NCI-H1092 (cell line): ENCODE data around the gene WDR4.
"Not testable (repeated sequence)": the region's sequence is repeated elsewhere in the genome, so short reads cannot be mapped to it uniquely, and the experiment has no call there.

Source experiments
- DNase-seq: peaks from one replicate; lab custom pipeline; 2025; lab: John Stamatoyannopoulos, UW

The WDR4 gene

DNA sequence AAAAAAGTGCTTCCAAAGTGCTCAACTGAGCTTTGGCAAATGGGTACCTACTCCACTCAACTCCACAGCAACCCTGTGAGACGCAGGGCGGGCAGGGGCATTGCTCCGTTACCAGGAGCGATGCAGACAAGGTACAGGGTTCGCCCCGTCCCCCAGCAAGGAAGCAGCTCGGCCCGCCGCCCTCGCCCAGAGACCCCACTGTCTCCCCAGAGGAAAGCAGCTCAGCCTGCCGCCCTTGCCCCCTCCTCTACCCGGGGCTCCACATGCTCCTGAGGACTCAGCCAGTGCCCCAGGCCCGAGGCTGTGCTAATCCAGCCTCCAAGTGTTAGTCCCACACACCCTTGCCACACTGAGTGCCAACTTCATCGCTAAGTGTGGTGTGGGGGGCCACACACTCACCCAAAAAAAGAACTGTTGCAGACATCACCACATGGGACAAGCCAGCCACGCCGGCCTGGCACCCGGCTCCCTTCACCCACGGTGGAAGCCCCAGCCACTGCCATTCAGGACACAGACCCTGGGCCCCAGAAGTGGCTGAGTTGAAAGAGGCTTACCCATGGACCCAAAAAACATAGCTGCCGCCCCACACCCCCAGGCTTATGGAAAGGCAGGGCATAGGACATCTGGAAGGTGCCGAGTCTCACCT, 26.3 kb downstream of the WDR4 start:
- no peak for DNase-seq

DNA sequence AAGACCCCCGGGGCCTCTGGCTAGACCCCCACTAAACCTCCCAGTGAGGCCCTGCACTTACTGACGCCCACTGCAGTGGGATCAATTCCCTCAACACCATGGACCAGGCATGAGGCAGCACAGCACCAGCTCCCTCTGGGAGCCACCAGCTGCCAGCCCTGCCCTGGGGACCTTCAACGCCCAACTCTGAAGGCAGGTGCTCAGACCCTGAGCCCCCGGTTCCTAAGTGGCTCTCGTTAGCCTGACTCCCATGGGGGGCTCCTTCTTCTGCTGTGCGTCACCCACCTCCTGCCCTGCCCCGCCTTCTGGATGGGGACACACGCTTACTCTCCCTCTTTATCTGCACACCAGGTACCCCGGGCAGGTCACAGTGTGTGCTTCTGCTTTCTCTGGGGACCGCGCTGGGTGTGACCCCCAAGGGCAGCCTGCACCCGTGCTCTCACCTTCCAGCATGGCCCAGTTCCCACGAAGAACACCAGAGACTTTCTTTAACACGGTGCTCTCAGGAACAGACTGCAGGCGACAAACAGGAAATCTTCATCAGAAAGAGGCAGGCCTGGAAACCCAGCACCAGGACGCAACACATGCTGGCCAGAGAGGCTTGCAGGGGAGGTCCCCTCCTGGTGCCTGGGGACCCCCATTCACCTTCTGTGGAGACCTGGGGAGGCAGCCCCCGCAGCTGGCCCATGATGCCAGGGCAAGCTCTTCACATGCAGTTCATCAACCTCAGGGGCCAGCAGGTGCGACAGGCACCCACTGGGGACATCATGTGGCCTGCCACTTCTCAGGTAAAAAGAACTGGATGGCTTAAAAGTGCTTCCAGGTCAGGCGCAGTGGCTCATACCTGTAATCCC, 27.3 kb downstream of the WDR4 start:
- DNase-seq = no peak

DNA sequence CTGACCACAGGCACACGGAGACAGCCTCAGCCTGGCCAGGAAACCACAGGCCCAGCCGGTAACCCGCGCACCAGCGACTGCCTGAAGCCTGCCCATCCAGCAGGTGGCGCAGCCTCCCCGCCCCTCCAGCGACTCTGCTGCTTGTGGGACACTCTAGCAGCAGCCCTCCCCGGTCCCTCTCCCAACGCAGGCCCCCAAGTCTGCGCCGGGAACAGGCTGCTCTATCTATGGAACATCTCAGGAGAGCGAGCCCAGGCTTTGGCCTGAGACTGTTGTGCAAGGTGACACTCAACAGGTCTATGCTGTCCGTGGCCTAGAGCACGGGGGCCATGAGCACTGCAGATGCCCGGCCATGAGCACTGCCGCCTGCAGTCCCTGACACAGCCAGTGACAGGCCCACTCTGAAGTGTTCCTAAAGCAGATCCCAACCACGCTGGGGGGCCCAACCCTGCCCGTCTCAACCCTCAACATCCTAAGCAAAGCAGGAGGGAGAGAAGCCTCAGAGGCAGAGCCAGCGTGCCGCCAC, 28.4 kb downstream of the WDR4 start:
- no peak for DNase-seq

DNA sequence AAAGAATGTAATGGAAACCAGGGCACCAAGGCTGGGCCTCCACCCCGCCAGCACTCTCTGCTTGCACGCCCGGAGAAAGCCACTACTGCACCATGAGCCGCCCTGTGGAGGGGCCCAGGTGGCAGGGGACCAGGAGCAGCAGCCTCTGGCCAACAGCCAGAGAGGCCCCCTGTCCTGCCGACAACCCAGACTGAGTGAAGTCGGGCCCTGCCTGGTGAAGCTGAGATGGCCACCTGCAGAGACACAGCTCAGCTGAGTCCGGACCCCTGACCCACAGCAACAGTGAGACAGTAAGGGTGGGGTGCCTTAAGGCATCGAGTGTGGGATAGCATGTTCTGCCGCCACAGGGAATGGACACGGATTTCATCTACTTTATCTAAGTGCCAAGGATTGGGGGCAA, 28.9 kb downstream of the WDR4 start:
- DNase-seq = no peak

DNA sequence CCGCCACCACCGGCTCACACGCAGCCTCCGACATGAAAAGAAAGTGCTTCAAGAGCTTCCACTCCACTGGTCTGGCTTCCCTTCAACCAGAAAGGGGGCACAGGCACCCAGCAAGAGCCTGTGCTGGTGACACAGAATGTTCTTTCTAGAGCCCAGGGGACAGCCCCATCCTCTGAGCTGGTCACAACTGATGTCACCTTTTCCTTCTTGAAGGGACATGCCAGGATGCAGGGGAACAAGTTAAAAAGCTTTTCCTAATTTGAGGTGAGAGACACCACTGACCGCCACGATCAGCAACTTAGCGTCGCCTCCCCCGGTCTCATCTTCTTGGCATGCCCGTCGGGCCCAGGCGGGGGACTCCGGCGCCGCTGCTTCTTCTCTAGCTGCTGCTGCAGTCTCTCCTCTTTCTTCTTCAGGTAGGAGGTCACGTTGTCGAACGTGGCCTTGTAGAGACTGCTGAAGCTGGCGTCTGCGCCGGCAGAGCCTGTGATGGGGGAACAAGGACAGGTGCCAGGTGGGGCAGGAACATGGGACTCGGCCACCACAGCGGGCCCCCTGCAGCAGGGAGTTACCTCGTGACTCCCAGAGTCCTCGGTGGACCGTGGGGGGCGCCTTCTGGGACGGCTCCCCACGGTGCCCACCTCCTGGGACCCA, 29.5 kb downstream of the WDR4 start:
- DNase-seq = no peak

DNA sequence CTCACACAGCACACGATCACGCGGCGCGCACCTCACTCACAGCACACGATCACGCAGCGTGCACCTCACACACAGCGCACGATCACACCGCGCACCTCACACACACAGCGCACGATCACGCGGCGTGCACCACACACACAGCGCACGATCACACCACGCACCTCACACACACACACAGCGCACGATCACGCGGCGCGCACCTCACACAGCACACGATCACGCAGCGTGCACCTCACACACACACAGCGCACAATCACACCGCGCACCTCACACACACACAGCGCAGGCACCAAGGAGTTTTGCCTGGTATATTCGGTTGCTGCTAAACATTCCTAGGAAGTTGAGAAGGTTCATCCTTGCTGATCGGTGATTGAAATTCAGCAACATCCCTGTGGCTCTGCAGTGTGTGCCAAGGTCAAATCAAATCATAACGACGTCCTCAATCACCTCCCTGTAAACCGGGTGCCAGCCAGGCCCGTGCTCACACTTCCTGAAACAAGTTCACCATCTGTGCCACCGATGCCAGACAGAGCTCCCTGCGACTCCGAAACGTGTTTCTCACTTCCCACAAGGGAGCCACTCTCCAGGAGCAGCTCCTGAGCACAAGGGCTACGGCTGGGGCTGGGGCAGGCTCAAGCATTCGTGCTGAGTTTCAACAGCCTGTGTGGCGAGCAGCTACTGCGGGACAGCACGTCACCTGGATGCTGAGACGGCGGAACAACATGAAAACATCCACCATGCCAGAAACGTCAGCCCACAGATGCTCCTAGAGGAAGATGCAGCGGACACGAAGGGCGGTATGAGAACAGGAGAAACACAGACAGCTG, 30.2 kb downstream of the WDR4 start:
- no peak for DNase-seq

DNA sequence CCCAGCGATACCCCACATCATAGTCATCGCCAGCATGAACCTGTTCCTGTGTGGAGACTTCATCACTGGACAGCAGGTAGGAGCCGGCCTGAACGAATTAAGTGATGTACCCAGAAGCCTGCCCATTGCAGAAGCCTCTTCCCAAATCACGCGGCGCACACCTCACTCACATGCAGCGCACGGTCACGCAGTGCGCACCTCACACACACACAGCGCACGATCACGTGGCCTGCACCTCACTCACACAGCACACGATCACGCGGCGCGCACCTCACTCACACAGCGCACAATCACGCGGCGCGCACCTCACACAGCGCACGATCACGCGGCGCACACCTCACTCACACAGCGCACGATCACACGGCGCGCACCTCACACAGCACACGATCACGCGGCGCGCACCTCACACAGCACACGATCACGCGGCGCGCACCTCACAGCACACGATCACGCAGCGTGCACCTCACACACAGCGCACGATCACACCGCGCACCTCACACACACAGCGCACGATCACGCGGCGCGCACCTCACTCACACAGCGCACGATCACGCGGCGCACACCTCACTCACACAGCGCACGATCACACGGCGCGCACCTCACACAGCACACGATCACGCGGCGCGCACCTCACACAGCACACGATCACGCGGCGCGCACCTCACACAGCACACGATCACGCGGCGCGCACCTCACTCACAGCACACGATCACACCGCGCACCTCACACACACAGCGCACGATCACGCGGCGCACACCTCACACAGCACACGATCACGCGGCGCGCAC, 31.0 kb downstream of the WDR4 start:
- DNase-seq = not testable (repeated sequence)

DNA sequence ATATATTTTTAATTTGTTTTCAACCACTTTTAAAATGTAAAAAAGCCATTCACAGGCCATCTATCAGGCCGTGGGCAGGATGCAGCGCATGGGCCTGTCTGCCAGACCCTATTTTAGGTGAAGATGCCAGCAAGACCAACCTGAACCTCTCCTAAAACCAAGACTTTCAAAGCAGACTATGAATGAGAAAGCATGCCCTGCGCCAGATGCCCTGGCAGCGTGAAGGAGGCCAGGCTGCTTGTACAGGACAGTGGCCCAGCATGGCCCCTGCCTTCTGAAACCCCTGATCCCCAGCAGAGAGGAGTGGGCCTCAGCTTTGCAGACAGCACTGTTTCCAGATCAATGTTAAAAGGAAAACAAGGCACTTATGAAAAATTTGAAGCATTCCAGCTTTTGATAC, 31.6 kb downstream of the WDR4 start:
- DNase-seq = no peak

DNA sequence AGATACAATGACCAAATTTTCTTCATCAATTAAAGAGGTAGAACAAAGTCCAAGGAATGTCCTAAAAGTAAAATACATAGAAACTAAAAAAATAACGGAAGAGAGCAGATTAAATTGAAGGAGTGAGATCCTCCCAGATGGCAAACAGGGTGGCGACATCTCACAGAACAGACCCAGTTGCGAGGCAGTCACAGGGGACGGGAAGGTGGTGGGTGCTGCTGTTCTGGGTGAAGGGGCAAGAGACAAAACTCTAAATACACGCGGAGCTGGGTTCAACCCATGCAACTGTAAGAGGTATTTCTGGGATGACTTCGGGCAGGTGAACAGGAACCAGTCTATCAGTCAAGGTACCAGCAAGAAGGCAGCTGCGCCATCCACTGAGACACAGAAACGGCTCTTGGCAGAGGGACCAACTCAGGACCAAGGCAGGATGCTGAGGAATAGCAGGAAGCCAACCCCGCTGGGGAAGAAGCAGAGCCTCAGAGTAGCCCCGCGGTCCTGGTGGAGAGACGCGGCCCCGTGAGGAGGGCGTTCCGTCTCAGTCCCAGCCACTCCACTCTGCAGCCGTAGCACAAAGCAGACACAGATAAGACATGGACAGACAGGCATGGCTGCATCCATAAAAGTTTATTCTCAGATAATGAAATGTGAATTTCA, 32.2 kb downstream of the WDR4 start:
- DNase-seq = no peak

DNA sequence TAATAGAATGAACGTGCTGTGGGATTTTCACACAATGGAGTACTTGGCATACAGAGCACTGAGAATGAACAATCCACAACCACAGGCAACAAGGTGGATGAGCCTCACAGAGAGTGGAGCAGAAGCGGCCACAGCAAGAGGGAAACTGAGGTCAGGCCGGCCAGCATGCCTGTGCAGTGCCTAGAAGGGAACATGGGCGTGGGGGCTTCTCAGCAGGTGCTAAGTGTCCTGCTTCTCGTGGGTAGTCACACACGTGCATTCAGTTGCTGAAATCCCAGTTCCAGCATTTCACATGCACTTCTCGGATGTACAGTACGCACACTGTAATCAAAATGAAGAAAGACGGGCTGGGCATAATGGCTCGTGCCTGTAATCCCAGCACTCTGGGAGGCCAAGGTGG, 33.1 kb downstream of the WDR4 start:
- DNase-seq = no peak

DNA sequence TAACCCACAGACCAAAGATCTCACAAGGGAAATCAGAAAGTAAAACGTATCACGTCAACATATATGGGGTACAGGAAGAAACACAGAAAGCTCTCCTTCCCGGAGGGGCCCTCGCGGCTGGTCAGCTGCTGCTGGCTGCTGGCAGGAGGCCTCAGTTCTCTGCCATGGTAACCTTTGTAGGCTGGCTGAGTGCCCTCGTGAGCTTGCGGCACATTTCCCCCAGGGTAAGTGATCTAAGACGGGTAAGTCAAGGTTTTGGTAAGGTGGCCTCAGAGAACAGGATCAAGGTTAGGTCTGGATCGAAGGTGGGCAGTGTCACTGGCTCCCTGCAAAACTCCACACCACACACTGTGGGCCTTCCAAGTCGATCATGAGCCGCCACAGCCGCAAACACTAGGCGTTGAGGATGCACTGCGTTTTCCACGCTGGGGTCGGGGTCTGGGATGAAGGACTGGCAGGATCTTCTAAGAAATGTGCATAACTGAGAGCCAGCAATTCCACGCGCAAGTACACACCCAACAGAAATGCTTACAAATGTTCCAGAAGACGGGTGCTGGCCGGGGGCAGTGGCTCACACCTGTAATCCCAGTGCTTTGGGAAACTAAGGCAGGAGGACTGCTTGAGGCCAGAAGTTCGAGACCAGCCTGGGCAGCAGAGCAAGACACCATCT, 33.9 kb downstream of the WDR4 start:
- DNase-seq = peak; percentile 40

DNA sequence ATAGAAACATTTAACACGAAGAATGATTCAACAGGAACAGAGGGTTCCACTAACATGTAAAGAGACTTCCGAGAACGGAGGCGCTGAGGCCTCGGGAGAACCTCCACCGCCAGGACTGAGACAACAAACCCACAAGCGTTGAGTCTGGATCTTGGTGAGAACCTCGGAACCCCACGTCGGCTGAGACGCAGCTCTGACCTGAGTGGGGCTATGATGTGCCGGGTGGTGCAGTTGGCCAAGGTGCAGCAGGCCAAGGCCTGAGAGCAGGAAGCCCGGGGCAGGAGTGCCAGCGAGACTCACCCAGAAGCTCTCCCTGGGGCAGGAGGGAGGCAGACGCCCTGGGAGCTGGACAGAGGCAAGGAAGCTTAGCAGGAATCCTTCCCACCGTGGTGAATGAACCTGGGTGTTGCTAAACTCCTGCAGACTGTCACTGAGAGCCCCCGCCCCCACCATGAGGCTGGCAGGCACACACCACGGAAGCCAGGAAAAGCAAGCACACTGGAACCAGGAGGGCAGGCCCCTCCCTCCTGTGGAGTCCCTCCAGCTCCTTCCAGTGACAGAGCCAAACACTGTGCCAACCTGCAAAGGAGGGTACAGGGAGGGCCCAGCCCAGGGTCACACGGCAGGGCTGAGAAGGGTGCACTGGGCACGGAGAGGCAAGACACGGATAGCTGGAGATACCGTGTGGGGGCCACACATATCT, 34.8 kb downstream of the WDR4 start:
- DNase-seq = no peak

DNA sequence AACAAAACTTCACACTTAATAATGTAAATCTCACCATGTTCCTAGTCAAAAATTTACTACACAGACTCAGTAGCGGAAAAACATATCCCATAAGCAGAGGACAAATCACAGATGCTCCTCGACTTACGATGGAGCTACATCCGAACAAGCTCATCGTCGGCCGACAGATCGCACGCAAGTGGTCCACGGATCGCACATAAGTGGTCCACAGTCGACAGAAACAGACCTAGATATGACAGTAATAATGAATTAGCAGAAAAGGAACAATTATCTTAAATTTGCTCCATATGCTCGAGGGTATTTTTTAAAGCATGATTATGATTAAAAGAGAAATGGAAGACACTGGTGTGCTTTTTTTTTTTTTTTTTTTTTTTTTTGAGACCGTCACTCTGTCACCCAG, 36.3 kb downstream of the WDR4 start:
- DNase-seq = no peak

DNA sequence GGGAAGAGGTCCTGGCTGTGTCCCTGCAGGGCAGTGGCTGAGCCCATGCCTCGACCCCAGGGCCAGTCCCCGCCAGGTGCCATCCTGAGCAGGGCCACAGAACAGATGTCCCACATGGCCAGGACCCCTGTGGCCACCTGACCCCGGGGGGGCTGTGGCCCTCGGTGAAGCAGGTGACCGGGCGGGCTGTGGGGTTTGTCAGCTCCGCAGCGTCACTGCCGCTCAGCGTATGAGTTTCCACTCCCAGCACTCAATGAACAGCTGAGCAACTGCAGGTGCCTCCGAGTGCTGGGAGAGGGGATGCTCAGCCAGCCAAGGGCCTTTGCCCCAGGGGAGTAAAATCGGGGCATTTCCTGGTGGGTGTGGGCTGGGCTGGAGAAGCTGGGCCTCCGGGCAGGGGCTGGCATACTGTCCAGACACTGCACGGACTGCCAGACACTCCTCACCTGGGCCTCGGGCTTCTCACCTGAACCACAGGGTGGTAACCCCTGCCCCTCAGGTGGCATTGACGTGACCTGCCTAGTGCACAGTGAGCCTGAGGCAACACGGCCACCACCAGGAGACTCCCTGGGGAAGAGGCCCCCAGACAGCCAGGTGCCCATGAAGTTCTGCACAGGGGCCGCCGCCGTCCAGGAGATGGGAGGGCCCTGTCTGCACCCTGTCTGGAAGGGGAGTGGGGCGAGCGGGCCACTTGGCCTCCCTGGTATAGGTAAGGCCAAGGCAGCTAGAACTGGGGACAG, 37.3 kb downstream of the WDR4 start:
- DNase-seq = not testable (repeated sequence)

DNA sequence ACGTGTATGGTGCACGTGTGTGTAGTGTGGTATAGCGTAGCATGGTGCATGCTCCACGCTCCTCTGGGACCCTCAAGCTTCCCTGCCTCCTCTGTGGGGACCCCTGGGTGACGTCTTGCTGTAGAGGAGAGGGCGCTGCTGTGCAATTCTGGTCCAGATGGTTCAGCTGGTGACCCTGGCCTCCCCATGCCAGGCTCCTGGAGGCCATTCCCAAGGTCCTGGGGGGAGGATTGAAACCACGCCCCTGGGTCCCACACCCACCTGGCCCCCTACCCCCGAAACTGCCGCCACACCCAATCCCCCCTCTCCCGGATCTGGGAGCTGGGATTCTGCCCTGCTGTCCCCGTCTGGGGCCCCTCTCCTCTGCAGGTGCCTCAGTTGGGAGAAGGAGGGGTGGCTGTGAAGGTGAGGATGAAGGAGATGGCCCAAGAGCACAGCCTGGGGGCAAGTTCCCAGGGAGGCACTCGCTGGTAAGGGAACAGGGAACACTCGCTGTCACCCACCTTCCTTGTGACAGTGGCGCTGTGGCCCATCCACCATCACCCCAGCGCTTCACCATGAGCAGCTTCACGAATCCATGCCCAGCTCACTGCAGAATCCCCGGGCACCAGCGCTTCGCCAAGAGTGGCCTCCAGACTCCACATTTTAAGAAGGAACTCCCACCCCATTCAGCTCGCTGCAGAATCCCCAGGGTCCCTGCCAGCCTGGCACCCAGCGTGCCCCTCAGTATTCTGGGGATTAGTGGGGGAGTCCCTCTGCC, 38.0 kb downstream of the WDR4 start:
- DNase-seq = no peak

DNA sequence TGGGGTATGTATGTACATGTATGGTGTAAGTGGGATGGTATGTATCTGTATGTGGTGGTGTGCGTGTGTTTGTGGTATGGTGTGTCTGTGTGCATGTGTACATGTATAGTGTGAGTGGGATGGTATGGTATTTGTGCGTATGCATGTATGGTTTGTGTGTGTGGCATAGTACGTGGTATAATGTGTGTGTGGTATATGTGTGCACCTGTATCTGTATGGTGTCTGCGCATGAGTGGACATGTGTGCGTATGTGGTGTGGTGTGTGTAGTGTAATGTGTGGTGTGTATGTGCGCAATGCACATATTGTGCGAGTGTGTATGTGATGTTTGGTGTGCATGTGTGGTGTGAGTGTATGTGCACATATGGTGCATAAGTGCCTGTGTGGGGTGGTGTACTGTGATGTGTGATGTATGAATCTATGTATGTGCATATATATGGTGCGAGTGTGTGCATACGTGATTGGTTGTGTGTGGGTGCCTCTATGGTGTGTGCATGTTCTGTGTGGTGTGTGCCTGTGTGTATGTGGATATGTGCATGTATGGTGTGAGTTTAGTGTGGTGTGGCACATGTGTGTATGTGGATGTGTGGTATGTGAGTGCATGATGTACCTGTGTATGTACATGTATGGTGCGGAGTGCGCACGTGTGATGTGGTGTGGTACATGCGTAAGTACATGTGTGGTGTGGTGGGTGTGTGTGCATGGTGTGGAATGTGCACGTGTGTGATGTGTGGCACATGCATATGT, 38.8 kb downstream of the WDR4 start:
- no peak for DNase-seq
